DOHH2 (cell line): ENCODE measurements around the gene EMB.
"Not testable (repeated sequence)": the region's sequence is repeated elsewhere in the genome, so short reads cannot be mapped to it uniquely, and the experiment has no call there.

Source experiments
- CTCF ChIP-seq: fragments of 200-600 bp; sonication (generic); IDR thresholded peaks from one replicate; pipeline ENCODE4 v1.5.1; 2014; ENCODE audit warnings: antibody characterized with exemption, mild to moderate bottlenecking, low read depth, low read length; ENCODE audit not compliant: poor library complexity, severe bottlenecking
- EZH2phosphoT487 ChIP-seq: fragments of 200-600 bp; sonication (generic); IDR thresholded peaks from 2 replicates; pipeline ENCODE4 v1.6.1; 2017; ENCODE audit warnings: borderline replicate concordance, mild to moderate bottlenecking, antibody characterized with exemption, low read length, moderate library complexity, mixed read lengths

GRCh38 chr5:50376696-50377095 lies 64.4 kb downstream of the EMB start:
- TF ChIP-seq CTCF, EZH2phosphoT487: not testable (repeated sequence)
